ENCODE measurements around the gene LYL1. TPM values are rescaled to one million over a fixed set of nuclear protein-coding genes. Genes with fewer than 3 reads are reported as not detected.
"Not testable (repeated sequence)": the region's sequence is repeated elsewhere in the genome, so short reads cannot be mapped to it uniquely, and the experiment has no call there.

The LYL1 gene
- total RNA-seq = 1 to 10 TPM; 1.9 to 3.0 (median 2.9) TPM

DNA sequence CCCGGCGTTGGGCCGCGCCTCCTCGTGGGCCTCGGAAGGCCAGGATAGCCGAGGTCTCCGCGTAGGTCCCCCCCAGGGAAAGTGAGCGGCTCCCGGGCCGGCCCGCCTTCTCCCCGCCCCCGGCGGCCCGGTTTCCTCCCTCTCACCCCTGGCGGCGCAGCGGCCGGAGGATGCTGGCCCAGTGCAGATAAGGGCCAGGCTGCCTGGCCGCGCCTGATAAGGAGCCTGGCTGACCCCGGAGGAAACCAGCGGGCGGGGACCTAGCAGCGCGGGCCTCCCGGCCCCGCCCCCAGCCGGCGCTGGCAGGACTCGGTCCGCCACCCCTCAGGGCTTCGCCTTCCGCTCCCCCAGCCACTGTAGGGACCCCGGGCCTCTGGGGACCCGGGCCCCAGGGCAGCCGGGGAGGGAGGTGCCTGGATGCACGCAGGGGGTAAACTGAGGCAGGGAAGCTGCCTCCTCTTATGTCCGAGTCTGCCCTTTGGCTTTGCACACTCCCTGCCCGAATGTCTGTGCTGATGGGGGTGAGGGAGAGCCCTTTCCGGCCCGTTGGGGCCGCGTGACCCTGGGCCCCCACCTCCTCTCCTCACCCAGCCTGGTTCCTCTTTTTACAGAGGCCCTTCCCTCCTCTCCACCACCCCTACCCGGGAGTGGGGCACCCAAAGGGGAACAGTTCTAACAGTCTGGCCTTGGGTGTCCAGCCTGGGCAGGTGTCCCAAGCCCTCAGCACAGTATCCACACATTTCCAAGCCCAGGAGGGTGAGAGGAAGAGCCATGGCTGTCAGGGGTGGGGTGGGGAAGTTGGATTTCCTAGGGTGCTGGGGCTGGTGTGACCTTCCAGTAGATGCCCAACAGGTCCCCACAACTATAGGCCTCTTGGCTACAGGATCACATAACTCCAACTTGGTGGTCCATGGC lies at the start of gene LYL1:
Gene LYL1 (minus strand): TSS at position 193 of the 915 bp plus-strand sequence. CDS start 1,687 bp downstream, outside the sequence.
- H3K36me3 Mint-ChIP-seq (ENCODE audit: insufficient read depth) = peaks cover 7% of the 10 kb centered on the region
- H3K4me3 Mint-ChIP-seq = peak within 1 kb of the TSS; percentile 72
- no peaks in the 10 kb centered on the region for H3K9me3 Mint-ChIP-seq
- DNase-seq (no peak), ATAC-seq (peak; percentile 17 to 19)
- H3K27me3 Mint-ChIP-seq (ENCODE audit: low read depth) = no peaks in the 10 kb centered on the region
- H3K4me1 Mint-ChIP-seq (ENCODE audit: low read depth) = peaks cover 40% of the 10 kb centered on the region

DNA sequence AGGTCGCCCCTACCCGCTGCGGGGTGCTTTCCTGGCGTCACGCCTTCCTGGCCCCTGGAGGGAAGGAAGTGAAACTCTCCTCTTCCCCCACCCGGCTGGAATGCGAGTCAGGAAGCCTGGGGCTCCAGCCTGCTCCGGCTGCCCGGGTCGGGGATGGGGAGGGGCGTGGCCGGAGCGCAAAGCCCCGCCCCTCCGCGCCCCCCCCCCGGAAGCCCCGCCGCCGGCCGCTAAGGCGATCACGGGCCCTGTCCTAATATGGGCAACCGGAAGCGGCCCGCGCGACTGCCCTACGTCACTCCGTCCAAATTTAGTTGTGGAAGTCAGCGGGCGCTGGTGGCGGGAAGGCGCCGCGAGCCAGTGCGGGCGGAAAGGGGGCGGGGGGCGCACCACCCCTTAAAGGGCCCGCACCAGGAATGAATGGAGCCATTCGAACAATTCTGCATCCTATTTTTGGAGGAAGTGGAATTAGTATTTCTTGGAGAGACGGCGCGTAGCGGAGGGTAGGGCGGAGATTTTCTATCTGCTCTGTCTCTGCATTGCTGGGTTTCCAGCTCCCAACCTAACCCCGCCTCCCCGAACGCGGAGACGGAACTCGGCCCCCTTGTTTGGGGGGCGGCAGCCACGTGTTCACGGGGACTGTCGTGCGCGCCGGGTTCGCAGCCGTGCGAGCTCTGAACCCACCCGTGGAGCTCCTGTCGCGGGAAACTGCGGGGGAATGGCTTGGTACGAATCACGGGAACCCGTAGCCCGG lies 49.1 kb upstream of the LYL1 start:
- DNase-seq (peak; percentile 95), ATAC-seq (peak; percentile 57 to 59)
- H3K9me3 Mint-ChIP-seq = no peaks in the 10 kb centered on the region
- H3K27me3 Mint-ChIP-seq (ENCODE audit: low read depth) = no peaks in the 10 kb centered on the region
- H3K36me3 Mint-ChIP-seq (ENCODE audit: insufficient read depth) = peaks cover 18% of the 10 kb centered on the region
- H3K4me1 Mint-ChIP-seq (ENCODE audit: low read depth) = peaks cover 36% of the 10 kb centered on the region
- H3K4me3 Mint-ChIP-seq = peak overlapping the region; percentile 99

DNA sequence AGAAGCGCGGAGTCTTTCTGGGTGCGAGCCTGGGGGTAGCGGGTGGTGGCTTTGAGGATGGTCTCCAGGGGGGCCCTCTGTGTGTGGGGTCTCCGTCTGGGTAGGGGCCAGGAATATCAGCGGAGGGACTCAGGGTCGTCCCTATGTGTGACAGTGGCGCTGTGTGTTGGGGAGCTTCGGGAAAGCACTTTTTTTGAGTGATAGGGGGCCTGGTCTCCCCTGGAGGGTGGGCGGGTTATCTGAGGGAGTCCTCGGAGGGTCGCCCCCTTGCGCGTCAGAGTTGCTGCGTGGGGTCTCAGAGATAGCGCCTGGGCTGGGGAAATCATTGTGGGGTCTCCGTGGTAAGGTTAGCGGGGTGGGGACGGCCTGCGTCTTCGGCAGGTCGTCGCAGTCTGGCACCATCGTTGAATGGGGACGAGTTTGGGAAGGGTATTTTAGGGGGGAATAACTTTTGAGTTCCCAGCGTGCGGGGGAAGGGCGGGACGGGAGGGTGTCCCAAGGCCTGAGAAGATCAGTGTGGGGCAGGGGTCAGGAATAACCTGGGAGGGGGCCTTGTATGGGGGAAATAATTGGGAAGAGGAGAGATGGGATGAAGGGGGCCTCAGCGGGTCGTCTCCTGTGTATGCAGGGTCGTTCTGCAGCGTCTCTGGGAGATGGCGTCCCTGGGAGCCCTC lies 48.4 kb upstream of the LYL1 start:
- Mint-ChIP-seq H3K36me3 (ENCODE audit: insufficient read depth) (peaks cover 18% of the 10 kb centered on the region), H3K4me3 (peak overlapping the region; percentile 99), H3K4me1 (ENCODE audit: low read depth) (peaks cover 31% of the 10 kb centered on the region), H3K27me3 (ENCODE audit: low read depth) (no peaks in the 10 kb centered on the region), H3K9me3 (no peaks in the 10 kb centered on the region)
- peak; percentile 18 for DNase-seq
- ATAC-seq = peak; percentile 2 to 5

DNA sequence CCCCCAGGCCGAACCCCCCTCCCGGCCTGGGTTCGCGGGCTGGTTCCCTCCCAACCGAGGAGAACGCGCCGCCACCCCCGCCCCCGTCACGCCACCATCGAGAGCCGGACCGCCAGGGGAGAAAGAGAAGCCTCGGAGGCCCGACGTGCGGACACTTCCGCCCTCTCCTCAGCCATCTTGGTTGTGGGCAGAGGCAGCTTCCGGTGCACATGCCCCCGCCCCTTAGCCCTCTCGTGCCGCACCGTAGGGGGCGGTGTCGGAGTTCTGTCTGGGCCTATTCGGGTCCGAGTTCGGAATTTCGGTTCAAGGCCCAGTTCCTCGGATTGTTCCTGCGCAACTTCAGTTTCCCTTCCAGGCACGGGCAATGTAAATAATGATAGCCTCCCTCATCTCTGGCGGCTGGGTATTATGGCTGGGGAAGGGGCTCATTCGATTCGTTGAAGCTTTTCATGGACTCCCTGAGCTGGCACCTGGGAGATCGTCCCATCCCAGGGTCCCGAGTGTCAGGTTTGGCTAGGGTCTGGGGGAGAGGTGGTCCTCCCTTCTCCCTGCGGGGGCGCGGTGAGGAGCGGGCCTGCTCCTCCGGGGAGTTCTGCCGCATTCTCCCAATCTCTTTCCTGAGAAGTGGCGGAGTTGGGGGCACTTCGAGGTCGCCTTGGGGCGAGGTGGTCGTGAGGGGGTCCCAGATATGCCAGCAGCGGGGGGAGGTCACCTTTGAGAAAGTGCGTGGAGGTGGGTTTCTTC lies 47.7 kb upstream of the LYL1 start, which contains the start of the genes IER2 and STX10:
Gene IER2 (plus strand): TSS at position 225 of the 744 bp plus-strand sequence. CDS start 2,776 bp downstream, outside the sequence.
Gene STX10 (minus strand): TSS at position 189 of the 744 bp plus-strand sequence. CDS start 202 bp downstream, outside the sequence.
- peak; percentile 90 for DNase-seq

DNA sequence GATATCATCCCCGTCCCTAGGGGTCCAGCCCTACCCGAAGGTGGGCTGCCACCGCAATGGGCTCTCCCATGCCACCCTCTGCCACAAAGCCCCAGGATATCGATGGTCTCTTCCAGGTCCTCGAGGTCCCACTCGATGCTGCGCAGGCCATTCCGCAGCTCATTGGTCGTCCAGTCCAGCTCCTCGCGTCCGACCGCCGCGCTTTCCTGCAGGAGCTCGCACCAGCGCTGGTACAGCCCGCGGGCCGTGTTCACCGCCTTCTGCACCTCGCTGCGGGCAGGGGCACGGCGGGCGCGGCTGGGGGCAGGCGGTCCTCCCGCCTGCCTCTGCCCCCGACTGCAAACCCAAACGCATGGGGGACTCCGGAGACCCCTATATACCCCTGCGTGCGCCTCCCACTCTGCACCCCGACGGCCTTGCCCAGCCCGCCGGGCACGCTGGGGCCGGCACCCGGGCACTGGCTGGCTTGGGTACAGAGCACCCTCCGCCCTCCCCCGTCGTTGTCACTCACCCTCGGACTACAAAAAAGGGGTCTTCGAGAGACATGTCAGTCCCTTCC lies 47.0 kb upstream of the LYL1 start:
- H3K4me1 Mint-ChIP-seq (ENCODE audit: low read depth) = peaks cover 26% of the 10 kb centered on the region
- no peaks in the 10 kb centered on the region for H3K27me3 Mint-ChIP-seq (ENCODE audit: low read depth)
- ATAC-seq (peak; percentile 2), DNase-seq (no peak)
- H3K9me3 Mint-ChIP-seq = no peaks in the 10 kb centered on the region
- H3K36me3 Mint-ChIP-seq (ENCODE audit: insufficient read depth) = peaks cover 15% of the 10 kb centered on the region
- peak overlapping the region; percentile 99 for H3K4me3 Mint-ChIP-seq

More for the DNA sequence above, 47.7 kb upstream of the LYL1 start, which contains the start of the genes IER2 and STX10:
- peaks cover 18% of the 10 kb centered on the region for H3K36me3 Mint-ChIP-seq (ENCODE audit: insufficient read depth)
- no peaks in the 10 kb centered on the region for H3K9me3 Mint-ChIP-seq
- peaks cover 29% of the 10 kb centered on the region for H3K4me1 Mint-ChIP-seq (ENCODE audit: low read depth)
- H3K27me3 Mint-ChIP-seq (ENCODE audit: low read depth) = no peaks in the 10 kb centered on the region
- peak; percentile 56 to 59 for ATAC-seq
- H3K4me3 Mint-ChIP-seq = peak within 1 kb of the TSS; percentile 99

DNA sequence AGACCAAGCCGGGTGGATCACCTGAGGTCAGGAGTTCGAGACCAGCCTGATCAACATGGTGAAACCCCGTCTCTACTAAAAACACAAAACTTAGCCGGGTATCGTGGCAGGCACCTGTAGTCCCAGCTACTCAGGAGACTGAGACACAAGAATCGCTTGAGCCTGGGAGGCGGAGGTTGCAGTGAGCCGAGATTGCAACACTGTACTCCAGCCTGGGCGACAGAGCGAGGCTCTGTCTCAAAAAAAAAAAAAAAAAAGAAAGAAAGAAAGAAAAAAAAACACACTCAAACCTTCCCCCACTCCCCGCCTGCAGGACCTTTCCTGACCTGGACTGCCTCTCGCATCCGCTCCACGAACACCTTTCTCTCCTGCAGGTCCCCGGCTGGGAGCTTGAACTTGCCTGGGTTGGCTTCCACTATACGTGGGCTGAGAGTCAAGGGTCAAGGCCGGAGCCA lies 46.5 kb upstream of the LYL1 start:
- Mint-ChIP-seq H3K4me1 (ENCODE audit: low read depth) (peaks cover 26% of the 10 kb centered on the region), H3K36me3 (ENCODE audit: insufficient read depth) (peaks cover 12% of the 10 kb centered on the region), H3K4me3 (peak overlapping the region; percentile 99)
- not testable (repeated sequence) for H3K27me3 Mint-ChIP-seq (ENCODE audit: low read depth); ATAC-seq; H3K9me3 Mint-ChIP-seq; DNase-seq

DNA sequence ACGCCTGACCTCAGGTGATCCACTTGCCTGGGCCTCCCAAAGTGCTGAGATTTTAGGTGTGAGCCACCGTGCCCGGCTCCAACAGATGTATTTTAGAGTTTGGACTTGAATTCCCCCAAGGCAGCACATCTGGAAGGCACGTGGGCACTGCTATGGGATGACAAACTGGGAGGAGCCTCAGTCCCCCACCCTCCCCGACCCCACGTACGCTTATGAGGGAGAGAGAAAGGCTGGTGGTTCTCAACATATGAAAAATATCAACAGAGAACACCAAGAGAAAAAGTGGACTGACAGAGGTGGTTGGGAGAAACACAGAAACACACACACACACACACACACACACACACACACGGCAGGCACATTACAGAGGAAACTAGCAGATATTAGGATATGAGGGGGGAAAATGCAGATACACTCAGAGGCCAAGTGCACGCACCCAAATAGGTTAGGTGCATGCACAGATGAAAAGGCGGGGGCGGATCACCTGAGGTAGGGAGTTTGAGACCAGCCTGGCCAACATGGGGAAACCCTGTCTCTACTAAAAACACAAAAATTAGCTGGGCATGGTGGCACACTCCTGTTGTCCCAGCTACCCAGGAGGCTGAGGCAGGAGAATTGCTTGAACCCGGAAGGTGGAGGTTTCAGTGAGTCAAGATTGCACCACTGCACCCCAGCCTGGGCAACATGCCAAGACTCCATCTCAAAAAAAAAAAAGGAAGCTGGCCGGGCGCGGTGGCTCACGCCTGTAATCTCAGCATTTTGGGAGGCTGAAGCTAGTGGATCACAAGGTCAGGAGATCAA lies 44.3 kb upstream of the LYL1 start:
- peaks cover 26% of the 10 kb centered on the region for H3K4me1 Mint-ChIP-seq (ENCODE audit: low read depth)
- ATAC-seq = no peak

DNA sequence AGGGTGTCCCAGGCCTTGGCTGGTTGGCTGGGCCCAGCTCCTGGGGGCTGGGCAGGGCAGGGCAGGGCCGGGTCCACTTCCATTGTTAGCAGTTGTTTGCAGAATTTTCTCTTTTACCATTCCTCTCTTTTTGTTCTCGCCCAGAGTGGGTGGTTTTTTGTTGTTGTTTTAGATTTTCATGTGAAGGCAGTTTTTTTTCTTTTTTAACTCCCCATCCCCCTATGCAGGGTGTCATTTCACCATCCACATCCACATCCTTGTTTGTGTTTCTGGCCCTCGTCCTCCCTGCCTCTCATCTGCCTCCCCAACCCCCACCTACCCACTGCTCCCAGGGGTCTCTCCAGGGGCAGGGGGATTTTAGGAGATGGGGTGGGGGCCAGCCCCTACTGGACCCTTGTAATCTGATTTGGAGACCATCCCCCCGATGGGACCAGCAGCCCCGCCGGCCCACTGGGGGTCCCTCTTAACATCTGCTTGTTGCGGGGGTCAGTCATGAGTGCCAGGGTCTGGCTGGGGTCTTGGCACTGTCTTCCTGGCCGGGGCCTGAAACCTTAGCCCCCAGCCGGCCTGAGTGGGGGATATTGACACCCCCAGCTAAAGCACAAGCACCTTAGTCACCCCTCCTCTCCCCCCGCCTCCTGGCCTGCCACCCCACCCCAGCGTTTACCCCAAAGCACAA lies 37.1 kb upstream of the LYL1 start:
- Mint-ChIP-seq H3K36me3 (ENCODE audit: insufficient read depth) (peaks cover 26% of the 10 kb centered on the region), H3K9me3 (no peaks in the 10 kb centered on the region), H3K4me1 (ENCODE audit: low read depth) (no peaks in the 10 kb centered on the region), H3K4me3 (no peak overlapping the region), H3K27me3 (ENCODE audit: low read depth) (no peaks in the 10 kb centered on the region)
- ATAC-seq (no peak), DNase-seq (no peak)

More for the DNA sequence above, 44.3 kb upstream of the LYL1 start:
- no peaks in the 10 kb centered on the region for H3K9me3 Mint-ChIP-seq
- no peak overlapping the region for H3K4me3 Mint-ChIP-seq
- DNase-seq = no peak
- peaks cover 7% of the 10 kb centered on the region for H3K36me3 Mint-ChIP-seq (ENCODE audit: insufficient read depth)
- H3K27me3 Mint-ChIP-seq (ENCODE audit: low read depth) = no peaks in the 10 kb centered on the region

DNA sequence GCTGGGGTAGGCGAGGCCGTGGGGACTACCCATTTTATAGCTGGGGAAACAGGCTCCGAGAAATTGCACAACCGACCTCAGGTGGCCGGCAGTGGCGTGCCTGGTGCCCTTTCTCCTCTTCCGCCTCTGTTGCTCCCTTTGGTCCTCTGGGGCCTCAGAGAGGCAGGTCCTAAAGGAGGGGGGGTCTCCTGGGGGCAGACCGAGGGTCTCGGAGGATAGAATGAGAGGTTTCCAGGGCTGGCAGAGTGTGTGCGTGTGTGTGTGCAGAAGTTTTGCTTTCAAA lies 36.2 kb upstream of the LYL1 start:
- Mint-ChIP-seq H3K4me1 (ENCODE audit: low read depth) (peaks cover 6% of the 10 kb centered on the region), H3K36me3 (ENCODE audit: insufficient read depth) (peaks cover 22% of the 10 kb centered on the region), H3K27me3 (ENCODE audit: low read depth) (no peaks in the 10 kb centered on the region), H3K9me3 (no peaks in the 10 kb centered on the region), H3K4me3 (no peak overlapping the region)
- ATAC-seq (no peak), DNase-seq (no peak)

DNA sequence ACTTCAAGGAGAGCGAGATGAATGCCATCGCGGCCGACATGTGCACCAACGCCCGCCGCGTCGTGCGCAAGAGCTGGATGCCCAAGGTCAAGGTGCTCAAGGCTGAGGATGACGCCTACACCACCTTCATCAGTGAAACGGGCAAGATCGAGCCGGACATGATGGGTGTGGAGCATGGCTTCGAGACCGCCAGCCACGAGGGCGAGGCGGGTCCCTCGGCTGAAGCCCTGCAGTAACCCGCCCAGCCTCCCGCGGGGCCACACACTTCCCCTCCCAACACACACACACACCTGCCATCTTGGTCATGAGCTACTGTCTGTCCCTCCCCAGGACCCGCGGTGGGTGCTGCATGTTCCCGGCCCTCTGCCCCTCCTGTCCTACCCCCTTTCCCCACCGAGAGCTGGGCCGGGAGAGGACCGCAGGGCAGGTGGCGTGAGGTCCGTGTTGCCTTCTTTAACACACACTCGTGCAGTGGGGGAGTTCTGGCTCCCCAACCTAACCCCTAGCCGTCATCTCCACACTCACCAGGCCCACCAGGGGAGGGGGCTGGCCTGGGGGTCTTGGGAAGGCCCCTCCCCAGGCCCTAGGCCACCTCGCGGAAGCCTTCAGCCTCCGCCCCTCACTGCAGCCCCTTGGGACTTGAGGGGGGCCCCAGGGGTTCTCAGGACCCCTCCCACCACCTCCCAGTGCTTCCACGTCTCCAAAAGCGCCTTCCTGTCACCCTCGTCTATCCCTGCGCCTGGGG lies 35.7 kb upstream of the LYL1 start:
- no peak overlapping the region for H3K4me3 Mint-ChIP-seq
- H3K9me3 Mint-ChIP-seq = no peaks in the 10 kb centered on the region
- peaks cover 20% of the 10 kb centered on the region for H3K36me3 Mint-ChIP-seq (ENCODE audit: insufficient read depth)
- ATAC-seq (no peak), DNase-seq (no peak)
- no peaks in the 10 kb centered on the region for H3K27me3 Mint-ChIP-seq (ENCODE audit: low read depth)
- H3K4me1 Mint-ChIP-seq (ENCODE audit: low read depth) = peaks cover 11% of the 10 kb centered on the region

DNA sequence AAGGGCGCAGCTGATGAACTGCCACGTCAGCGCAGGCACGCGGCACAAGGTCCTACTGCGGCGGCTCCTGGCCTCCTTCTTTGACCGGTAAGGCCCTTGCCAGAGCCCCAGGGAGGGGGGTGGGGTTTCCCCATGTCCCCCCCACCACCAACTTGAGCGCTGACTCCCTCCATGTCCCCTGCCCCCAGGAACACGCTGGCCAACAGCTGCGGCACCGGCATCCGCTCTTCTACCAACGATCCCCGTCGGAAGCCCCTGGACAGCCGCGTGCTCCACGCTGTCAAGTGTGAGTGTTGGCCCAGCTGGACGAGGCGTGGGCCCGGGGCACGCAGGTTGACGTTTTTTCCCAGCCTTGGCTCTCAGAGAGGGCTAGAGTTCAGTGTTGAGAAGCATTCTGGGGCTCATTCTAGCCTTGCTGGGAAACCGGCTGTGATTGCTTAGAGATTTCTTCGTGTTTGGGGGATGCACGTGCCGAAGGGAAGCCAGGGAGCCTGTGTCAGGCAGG lies 34.7 kb upstream of the LYL1 start:
- ATAC-seq (no peak), DNase-seq (no peak)
- Mint-ChIP-seq H3K4me3 (no peak overlapping the region), H3K27me3 (ENCODE audit: low read depth) (no peaks in the 10 kb centered on the region), H3K9me3 (no peaks in the 10 kb centered on the region), H3K36me3 (ENCODE audit: insufficient read depth) (peaks cover 20% of the 10 kb centered on the region), H3K4me1 (ENCODE audit: low read depth) (peaks cover 21% of the 10 kb centered on the region)
